ENCODE results near the gene LRRC36.
A peak's percentile ranks its signal among the peaks of the same experiment; 100 is the strongest.
"Not testable (repeated sequence)": the region's sequence is repeated elsewhere in the genome, so short reads cannot be mapped to it uniquely, and the experiment has no call there.

Gene LRRC36

GRCh38 chr16:67350324-67350723 is 23.7 kb downstream of the LRRC36 start:
- no peak for DNase-seq

GRCh38 chr16:67352463-67352862 is 25.8 kb downstream of the LRRC36 start:
- not testable (repeated sequence) for DNase-seq

- DNase-seq = no peak
These were observed 29.8 kb downstream of the LRRC36 start for GRCh38 chr16:67356396-67356795.

GRCh38 chr16:67357561-67357960 is 30.9 kb downstream of the LRRC36 start:
- no peak for DNase-seq

GRCh38 chr16:67359540-67360269 is 33.1 kb downstream of the LRRC36 start:
- DNase-seq = not testable (repeated sequence)

- no peak for DNase-seq
These were observed 34.4 kb downstream of the LRRC36 start for GRCh38 chr16:67361038-67361437.

- DNase-seq = no peak
These were observed 38.1 kb downstream of the LRRC36 start for GRCh38 chr16:67364600-67365235.

- no peak for DNase-seq
These were observed 44.0 kb downstream of the LRRC36 start for GRCh38 chr16:67370661-67371060.

- DNase-seq = peak; percentile 43
These were observed 46.0 kb downstream of the LRRC36 start for GRCh38 chr16:67372664-67373063.

GRCh38 chr16:67376012-67376411 is 49.4 kb downstream of the LRRC36 start:
- DNase-seq = not testable (repeated sequence)

GRCh38 chr16:67378642-67379041 is 52.0 kb downstream of the LRRC36 start:
- no peak for DNase-seq

- DNase-seq = no peak
These were observed 56.7 kb downstream of the LRRC36 start for GRCh38 chr16:67383284-67383683.

- DNase-seq = no peak
These were observed 58.3 kb downstream of the LRRC36 start for GRCh38 chr16:67384778-67385510.

GRCh38 chr16:67386861-67387455 is 60.3 kb downstream of the LRRC36 start:
- no peak for DNase-seq

GRCh38 chr16:67387479-67388079 is 61.0 kb downstream of the LRRC36 start:
- DNase-seq = no peak

GRCh38 chr16:67388191-67388590 is 61.6 kb downstream of the LRRC36 start:
- no peak for DNase-seq

- no peak for DNase-seq
These were observed 62.0 kb downstream of the LRRC36 start for GRCh38 chr16:67388591-67388990.

- DNase-seq = no peak
These were observed 63.5 kb downstream of the LRRC36 start for GRCh38 chr16:67389911-67390815.

GRCh38 chr16:67390816-67391423 is 64.3 kb downstream of the LRRC36 start:
- no peak for DNase-seq

GRCh38 chr16:67391424-67392300 is 65.0 kb downstream of the LRRC36 start:
- no peak for DNase-seq

Data from eye (tissue), 1 donor.